ENCODE data around the gene CARMIL1.

The CARMIL1 gene

DNA sequence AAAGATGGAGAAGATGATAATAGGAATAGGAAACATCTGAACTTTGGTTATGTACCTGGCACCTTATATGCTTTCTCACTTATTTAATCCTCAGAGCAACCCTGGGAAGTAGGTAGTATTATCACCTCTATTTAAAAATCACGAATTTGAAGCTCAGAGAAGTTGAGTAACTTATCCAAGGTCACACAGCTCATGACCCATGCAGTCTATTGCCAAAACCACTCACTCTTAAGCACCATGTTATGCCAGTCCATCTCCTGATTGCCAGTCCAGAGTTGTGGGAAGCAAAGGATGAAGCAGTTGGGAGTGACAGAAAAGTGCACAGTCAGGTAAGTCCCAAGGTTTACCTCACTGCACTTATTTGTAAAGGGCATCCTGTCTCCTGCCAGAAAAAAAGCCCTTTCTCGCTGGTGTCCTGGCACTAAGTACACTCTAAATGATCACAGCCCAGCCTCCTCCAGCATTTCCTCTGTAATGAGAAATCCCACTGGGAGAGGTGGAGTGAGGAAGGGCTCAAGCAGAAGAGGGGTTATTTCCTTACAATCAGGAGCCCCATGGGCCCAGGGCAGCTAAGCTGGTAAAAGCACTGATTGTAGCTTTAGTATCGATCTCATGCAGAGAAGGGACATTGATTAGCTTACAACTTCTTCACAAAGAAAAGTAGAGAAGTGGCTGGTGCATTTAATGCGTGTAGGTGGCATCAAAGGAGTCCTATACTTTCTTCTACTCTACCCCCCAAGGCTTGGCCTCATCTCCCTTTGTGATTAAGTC, 351.5 kb downstream of the CARMIL1 start:
- DNase-seq, result no peak

DNA sequence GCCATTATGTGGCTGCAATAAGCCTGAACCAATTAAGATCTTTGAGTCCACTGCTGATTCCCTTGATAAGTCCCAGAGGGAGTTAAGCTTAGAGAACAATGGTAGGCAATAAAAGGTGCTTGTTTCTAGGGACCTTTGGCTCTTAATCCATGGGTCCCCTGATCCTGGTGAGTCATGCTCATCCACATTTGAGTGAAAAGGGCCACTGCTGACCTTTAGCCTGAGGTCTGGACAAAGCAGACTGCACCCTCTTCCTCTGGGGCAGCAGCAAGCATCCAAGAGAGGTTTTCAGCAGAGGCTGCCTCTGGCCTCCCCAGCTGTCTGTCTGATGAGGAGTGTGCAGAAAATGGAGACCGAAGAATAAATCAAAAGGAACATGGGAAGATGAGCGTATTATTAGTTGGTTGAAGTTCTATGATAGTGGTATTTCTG, 356.7 kb downstream of the CARMIL1 start:
- no peak for DNase-seq

DNA sequence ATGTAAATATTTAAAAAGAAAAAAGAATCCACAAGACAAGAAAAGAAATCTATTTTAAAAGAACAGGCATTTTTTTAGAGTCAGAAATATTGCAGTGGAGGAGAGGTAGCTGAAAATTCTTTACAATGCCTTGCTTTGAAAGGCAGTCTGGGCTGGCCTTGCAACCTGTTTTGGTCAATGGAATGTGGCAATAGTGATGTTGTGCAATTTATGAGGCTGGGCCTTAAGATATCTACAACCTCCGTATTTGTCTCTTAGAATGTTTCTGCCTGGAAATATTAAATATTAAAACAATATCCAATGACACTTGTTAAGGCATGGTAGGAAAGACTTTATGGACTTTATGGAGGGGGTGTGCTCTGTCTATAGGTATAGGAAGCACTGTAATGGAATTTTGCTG, 358.0 kb downstream of the CARMIL1 start:
- no peak for DNase-seq

DNA sequence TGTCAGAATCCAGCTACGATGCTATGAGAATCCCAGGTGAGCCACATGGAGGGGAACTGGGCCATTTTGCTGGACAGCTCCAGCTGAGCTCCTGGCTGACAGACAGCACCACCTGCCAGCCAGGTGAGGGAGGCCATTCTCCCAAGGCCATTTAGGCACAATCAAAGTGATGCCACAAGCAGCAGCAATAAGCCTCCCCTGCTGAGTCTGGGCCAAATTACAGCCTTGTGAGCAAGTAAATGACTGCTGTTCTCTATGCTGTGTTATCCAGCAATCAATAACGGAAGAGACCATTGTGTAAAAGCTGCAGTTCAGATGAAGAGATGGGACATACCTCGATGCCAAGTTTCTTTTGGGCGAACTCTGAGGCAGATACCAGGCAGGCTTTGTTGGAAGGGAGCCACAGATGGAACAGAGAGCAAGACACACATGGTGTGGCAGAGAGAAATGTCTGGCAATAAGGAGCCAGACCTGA, 358.8 kb downstream of the CARMIL1 start:
- no peak for DNase-seq

DNA sequence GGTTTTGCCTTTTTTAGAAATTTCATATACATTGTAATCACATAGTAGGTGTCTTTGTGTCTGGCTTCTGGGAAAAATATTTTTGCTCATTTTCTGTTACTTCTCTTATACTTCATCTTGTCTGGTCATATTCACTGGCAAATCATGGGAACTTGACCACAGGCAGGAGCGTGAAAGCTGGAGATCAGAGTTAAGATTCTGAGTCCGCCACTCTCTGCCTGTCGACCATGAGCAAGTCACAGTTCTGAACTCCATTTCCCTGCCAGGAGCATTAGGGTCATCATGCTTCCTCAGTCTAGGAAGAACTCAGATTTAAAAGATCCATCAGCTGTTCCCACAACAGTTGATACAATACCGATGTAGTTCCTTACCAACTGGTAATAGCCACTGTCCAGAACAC, 360.5 kb downstream of the CARMIL1 start:
- DNase-seq, result no peak

DNA sequence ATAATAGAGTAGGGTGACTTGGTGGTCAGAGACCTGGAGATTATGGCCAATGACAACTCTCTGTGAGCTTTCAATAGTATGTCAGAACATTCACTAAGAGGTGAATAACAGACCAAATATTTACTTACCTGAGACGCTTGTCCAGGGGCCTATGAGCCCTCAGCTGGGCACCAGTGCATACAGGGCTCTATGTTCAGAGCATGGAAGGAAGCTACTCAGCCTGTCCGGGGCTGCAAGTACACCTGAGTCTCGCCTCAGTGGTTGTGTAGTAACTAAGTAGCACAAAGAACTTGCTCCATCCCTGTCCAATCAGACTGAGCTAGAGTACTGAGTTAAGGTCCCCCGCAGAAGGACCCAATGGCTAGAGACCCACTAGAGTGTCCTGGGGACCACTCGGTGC, 361.3 kb downstream of the CARMIL1 start:
- DNase-seq, result no peak

DNA sequence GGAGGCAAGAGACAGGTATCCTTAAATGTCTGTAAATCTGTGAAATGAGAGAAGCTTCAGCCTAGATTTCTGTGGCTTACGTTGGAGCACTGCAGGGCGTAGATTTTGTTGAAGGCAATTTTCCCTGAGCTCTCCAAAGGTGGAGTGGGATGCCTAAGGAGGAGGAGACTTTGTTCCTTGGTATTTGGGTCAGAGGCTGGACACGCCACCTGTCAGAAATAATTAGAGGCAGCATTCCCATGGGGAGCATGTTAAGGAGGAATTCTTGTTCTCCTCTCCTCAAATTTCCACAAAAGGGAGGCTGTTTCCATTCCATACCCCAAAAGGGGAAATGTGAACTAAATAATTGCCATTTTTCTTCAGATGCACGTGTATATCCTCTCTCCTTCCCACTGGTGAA, 361.7 kb downstream of the CARMIL1 start:
- no peak for DNase-seq

DNA sequence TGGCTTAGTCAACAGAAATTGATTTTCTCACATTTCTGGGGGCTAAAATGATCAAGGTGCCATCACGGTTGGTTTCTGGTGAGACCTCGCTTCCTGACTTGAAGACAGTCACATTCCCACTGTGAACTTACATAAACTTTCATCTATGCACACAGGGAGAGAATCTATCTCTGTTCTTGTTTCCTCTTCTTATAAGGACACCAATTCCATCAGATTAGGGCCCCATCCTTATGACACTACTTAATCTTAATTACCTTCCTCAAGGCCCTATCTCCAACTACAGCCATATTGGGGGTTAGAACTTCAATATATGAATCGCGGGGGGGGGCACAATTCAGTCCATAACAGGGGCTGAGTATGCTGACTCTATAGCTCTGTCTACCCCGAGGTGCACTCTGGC, 362.2 kb downstream of the CARMIL1 start:
- DNase-seq, result no peak

DNA sequence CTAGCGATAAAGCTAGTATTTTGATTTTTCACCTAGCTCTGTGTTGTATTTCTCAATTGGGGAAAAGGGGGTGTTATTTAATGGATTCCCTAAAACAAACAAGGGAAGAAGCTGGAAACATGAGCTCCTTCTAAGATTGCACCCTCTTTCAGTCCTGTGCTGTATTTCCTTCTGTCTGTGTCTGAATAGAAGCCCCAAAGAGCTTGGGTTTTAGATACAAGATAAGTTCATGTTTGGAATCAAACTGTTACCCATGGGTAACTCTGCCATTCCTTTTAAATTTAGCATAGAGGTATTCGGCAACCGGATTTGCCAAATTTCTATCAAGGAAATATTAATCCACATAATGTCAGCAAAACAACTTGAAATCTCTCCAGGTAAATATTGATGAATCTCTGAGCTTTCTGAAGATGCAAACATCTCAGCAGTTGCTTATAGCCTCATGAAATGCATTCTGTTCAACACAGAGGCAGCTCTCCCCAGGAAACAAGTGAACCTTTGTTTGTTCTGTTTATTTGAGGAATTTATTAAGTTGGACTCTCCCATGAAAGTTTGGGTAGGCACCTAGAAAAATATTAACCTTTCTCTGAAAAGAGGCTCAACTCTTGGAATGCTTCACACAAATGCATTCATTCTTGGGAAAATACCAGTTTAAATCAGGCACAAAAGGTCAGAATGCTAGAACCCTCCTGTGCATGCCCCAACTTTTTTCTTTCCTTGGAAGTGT, 362.9 kb downstream of the CARMIL1 start:
- DNase-seq, result no peak

DNA sequence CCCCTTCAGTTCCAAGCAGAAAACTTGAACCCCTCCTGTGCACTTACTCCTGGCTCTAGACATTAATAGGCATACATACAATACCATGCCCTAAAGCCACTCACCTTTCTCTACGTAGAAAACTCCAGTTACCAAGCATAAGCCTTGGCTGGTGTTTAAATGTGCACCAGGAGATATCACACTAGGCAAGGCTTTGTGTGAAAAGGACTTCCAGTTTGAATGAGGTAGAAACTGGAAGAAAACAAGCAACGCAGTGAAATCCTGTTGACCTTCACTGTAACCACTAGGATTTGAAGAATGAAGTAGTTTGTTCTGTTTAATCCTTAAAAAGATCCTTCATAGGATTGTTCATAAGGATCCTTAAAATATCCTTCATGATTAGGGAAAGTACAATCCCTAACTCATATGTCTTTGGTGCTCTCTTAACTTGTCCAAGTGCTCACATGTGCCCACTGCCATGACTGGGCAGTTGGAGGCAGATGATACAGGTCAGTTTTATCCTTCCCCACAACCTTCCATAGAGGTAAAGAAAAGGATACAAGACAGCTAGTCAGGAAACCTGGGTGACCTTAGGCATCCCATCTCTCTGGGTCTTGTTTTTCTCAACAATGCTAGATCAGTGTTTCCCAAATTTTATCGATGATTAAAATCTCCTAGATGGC, 363.6 kb downstream of the CARMIL1 start:
- DNase-seq, result no peak

DNA sequence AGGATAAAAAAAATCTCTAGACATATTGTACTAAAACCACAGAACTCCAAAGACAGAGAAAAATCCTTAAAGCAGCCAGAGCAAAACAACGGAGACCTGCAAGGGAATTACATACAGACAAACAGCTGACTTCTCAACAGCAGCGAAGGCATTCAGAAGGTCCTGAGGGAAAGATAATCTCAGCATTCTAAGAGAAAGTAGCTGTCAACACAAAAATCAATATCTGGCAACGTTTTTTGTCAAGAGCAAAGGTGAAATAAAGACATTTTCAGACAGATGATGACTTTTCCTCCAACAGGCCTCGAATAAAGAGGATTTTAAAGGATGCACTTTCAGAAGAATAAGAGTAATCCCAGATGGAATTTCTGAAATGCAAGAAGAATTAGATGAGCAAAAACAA, 366.7 kb downstream of the CARMIL1 start:
- no peak for DNase-seq

DNA sequence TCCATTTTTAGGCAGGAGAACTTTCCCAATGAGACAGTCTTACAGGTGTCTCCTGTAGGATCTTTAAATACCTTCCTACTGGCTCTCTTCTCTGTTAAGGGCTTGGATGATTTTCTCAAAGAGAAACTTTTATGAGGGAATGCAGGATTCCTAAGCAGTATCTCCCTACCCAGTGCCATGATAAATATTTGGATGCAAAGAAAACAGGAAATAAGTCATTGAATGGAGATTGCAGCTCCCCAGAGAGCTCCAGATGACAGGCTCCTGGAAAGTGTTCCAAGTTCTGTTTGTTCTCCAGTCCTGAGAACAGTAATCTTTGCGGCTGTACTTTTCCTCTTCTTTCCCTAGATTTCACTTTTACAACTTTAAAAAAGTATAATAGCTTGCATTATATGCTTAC, 370.4 kb downstream of the CARMIL1 start:
- no peak for DNase-seq

DNA sequence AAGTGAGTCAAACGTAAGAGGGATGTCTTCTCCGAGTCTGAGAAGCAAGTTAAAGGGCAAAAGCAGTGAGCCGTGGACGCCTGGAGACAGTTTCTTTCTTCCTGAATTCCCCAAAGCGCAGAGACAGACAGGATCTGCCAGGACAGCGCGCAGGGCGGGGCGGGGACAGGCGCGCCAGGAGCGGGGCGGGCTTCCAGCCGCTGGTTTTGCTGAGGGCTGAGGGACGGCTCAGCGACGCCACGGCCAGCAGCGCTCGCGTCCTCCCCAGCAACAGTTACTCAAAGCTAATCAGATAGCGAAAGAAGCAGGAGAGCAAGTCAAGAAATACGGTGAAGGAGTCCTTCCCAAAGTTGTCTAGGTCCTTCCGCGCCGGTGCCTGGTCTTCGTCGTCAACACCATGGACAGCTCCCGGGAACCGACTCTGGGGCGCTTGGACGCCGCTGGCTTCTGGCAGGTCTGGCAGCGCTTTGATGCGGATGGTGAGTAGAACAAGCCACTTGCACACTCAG, 372.9 kb downstream of the CARMIL1 start, which contains the start of gene SCGN:
Gene SCGN, plus strand, starts transcription at position 209 of the 509 bp plus-strand sequence. Its CDS starts 189 bp downstream, at position 398.
- no peak for DNase-seq

DNA sequence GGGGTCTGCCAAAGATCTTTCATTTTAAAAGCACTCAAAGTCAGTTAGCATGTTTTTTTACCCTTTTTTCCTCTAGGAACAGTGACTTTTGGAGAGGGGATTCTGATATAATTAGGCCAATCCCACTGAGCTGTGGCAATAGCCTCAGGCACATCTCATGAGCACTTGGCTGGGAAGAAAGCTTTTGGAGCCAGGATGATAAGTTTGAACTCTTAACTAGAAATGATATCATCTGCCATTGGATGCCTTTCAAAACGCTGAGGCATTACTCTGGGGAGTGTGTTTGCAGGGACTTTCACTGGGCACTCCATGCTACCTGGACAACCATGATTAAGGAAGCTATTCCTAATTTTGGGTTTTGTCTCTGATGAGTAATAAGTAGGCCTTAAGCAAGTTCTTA, 376.5 kb downstream of the CARMIL1 start:
- DNase-seq, result no peak

DNA sequence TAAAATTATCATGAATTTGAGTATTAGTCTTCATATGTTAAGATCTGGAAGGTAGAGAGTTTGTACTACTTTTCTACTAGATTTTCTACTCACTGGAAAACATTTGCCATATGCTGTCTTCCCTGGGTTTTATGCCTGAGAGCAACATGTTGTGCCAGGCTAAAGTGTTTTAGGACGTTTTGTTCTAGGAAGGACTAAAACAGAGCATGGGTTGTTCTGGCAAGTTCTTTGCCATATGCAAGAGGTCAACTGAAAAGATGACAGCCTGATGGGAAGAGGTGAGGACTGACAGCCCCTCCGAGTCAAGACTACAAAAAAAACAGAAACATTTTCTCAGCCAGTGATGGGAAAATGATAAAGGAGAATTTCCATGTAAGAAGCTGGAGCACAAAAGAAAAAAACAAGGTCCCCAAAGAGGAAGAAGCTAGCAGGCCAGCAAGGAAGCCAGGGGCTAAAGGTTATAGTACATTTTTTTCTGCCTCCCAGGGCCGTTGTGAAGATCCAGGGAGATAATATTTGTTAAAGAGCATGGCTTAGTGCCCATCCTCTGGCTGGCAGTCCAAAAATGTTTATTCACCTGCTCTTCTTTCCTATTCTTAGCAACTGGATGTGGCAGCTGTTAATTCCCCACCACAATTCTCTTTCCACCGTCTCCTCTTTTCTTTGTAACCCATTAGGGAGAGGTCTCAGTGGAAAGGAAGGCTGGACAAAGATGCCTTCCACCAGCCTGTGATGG, 380.6 kb downstream of the CARMIL1 start:
- no peak for DNase-seq

DNA sequence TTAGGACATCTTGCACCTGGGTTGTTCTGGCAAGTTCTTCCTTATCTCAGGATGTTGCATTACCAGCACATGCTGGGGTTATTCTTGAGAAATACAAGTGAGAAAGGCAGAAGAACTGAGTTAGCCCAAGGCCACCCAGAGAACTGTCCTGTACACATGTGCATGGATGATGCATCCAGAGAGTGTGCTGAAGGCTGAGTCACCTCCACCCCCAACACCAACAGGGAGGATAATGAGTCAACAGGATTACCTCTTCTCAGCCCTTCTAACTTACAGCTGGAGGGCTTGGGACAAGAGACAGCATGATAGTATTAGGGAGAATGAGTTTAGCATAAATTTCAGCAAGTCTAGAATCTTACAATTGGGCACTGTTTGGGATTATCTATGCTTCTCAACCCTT, 381.3 kb downstream of the CARMIL1 start:
- DNase-seq, result no peak

DNA sequence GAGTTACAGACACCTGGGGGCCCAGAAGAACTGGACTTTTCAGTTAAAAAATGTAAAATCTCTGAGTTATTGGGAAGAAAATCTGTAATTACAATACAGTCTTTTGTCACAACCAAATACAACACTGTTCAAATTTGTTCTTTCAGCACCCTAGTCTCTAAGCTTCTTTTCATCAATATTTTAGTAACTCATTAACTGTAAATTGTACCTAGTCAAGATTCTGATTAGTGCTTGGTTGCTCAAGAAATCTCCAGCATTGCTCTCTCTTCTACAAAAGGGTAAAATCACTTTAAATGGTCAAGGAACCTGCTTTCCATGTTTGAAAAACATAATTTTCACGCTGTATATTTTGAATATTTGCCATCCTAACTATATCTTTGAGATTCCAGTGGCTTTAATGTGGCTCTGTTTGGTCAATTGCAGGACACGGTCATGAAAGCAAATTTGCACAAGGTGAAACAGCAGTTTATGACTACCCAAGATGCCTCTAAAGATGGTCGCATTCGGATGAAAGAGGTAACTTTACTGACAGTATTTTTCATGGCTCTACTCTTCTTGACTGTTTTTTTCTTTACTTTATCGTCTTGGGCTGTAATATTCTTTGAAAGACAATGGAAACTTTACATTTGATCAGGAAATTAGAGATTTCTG, 382.1 kb downstream of the CARMIL1 start:
- no peak for DNase-seq

DNA sequence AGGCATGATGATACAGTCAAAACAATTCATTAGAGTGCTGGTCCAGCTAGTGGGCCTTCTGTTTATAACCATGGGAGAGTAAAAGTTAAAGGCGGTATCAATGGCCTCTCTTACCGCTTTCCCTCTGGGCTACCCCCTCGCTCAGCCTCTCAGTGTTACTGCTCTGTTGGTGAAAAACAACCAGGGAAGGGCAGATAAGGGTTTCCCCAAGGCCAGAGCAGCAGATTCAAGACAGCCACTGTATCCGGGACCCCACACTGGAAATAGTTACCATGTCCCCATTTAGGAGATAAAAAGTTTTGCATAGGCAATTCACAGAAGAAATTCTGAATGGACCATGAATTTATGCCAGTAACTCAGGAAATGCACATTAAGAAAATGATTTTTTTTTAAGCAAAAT, 386.3 kb downstream of the CARMIL1 start:
- DNase-seq, result no peak

DNA sequence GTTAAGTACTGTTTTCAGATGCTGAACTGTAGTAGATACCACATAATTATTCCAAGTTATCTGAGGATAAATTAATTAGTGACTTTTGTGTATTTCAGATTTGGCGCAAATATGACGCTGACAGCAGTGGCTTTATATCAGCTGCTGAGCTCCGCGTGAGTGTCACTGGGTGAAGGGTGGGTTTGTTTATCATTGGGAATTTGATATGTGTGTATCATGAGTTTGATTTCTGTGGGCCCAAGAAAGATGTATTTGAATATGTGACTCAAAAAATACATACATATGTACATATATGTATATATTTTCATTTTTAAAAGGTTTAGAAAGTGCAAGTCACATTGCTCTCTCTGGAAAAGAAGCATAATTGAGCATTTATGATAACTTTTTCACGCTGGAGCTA, 390.2 kb downstream of the CARMIL1 start:
- no peak for DNase-seq
